HT-29 (cell line): ENCODE measurements around the gene LIN7A. TPM values are rescaled to one million over a fixed set of nuclear protein-coding genes. Genes with fewer than 3 reads are reported as not detected.
"Not testable (repeated sequence)": the region's sequence is repeated elsewhere in the genome, so short reads cannot be mapped to it uniquely, and the experiment has no call there.

Experiments used
- DNase-seq: peaks from one replicate; pipeline ENCODE4 v3.0.0-alpha.2; 2015; ENCODE audit warnings: low spot score
- total RNA-seq: library from RNA; depleted of rRNA; stranded (reverse); fragments of >200 nt; shearing (Covaris generic); gene quantifications from 2 replicates; pipeline ENCODE4 v1.2.3, GENCODE V29; 2014

Gene LIN7A
- total RNA-seq, 1 experiment from 2014 or later, result not detected

- no peak for DNase-seq
These were observed 17.7 kb downstream of the LIN7A start for GRCh38 chr12:80920006-80920405.

DNA sequence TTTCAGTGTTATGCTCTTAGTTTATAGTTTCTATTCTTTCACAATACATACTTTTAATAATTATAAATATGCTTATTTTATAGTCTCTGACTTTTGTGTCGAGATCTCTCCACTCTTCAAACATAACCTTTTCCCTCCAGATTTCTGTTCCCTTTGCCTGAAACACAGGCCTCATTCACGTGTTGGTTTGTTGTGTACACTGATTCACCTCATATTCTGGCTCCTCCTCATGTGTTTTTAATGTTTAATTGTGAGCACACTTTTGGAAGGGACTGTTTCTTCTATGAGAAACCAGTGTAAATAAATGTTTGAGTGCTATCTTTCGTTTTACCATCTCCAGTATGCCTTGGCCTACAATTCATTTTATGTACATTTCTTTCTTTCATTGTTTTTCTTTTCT lies 20.1 kb downstream of the LIN7A start:
- DNase-seq, result no peak

- DNase-seq, result no peak
These were observed 24.6 kb downstream of the LIN7A start for GRCh38 chr12:80912901-80913770.

DNA sequence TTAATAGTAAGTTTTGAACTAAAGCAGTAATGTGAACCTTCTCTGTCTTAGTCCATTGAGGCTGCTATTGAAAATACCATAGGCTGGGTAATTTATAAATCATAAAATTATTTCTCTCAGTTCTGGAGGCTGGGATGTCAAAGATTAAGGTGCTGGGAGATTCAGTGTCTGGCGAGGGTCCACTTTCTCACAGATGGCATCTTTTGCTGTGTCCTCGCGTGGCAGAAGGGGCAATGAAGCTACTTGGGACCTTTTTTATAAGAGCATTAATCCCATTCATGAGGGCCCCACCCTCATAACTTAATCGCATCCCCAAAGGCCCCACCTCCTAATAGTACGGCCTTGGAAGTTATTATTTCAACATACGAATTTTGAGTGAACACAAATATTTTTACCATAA lies 28.4 kb downstream of the LIN7A start:
- no peak for DNase-seq

GRCh38 chr12:80902711-80903110 lies 35.0 kb downstream of the LIN7A start:
- DNase-seq, result no peak

DNA sequence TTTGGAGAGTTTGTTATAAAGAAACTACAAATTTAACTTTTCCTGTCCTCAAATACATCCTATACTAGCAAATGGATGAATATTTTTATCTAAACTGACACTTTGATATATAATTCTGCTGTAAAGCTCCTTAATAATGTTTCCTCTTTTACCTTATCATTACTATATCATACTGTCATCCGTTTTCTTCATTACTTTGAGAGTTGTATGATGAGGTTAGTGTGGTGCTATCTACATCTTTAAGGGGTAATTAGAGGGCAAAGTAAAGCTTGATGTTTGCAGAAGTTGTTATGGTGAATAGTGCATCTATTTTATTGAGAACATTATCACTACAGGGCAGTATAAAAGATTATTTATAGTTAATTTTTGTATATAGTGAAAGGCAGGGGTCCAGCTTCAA lies 36.1 kb downstream of the LIN7A start:
- no peak for DNase-seq

- DNase-seq, result no peak
These were observed 42.5 kb downstream of the LIN7A start for GRCh38 chr12:80895240-80895639.

GRCh38 chr12:80894179-80894578 lies 43.6 kb downstream of the LIN7A start:
- DNase-seq, result no peak

DNA sequence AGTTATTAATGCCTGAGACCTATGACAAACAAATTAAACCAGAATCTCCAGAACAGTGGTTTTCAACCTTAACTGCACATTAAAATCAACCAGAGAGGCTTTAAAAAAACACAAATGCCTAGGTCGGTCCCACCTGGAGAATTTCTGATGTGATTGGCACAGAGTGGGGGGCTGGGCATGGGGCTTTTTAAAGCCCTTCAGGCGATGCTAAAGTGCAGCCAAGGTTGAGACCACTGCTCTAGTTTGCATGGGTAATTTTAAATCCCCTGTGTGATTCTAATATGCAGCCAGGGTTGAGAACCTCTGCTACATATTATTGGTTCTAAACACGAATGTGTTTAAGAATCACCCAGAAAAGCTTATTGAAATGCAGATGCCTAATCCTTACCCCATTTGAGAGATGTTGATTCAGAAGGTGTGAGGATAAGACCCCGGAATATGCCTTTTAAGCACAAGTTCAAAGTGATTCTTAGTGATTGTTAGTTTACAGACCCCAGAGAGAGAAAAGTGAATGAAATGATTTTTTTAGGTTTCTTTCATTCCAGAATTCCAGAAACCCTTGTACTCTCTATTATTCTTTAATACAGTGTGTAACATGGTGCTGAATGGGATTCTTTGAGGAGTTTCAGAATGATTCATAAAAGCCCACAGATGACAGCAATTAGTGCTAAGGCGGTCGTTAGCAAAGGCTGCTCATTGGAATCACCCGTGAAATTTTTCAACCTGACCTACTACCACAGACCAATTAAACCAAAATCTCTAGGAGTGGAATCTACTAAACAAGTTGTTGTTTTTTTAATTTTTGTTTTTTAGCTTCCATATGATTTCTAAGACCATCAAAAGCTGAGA lies 44.9 kb downstream of the LIN7A start:
- DNase-seq, result no peak

- DNase-seq, result no peak
These were observed 53.1 kb downstream of the LIN7A start for GRCh38 chr12:80884651-80885050.

- no peak for DNase-seq
These were observed 56.6 kb downstream of the LIN7A start for GRCh38 chr12:80881106-80881505.

- DNase-seq, result not testable (repeated sequence)
These were observed 59.3 kb downstream of the LIN7A start for GRCh38 chr12:80878452-80878851.

DNA sequence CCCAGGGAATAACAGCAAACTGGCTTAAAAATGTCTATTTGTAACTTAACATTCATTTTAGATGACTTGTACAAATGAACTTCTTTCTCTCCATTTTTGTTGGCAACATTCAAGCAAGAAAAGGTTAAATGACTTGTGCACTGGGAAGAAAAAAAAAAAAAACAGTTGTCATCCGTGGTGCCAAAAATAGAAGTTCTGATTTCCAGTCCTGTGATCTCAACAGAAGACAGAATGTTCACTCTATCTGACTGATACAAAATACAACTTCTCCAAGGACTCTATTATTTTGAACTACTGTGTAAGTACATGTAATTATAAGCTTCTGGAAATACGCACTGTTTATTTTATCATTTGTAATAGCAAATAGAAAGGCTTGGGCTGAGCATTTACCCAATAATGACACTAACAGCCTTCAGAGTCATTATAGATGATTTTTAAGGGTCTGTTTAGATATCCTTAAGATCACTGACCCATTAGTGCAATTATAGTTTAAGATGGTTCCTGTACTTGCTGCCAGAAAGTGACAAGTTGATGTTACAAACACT lies 59.9 kb downstream of the LIN7A start:
- no peak for DNase-seq

- DNase-seq, result no peak
These were observed 65.7 kb downstream of the LIN7A start for GRCh38 chr12:80872053-80872452.

GRCh38 chr12:80869264-80869663 lies 68.5 kb downstream of the LIN7A start:
- DNase-seq, result no peak

GRCh38 chr12:80868576-80868975 lies 69.2 kb downstream of the LIN7A start:
- DNase-seq, result peak; percentile 49

- no peak for DNase-seq
These were observed 69.8 kb downstream of the LIN7A start for GRCh38 chr12:80867941-80868340.

DNA sequence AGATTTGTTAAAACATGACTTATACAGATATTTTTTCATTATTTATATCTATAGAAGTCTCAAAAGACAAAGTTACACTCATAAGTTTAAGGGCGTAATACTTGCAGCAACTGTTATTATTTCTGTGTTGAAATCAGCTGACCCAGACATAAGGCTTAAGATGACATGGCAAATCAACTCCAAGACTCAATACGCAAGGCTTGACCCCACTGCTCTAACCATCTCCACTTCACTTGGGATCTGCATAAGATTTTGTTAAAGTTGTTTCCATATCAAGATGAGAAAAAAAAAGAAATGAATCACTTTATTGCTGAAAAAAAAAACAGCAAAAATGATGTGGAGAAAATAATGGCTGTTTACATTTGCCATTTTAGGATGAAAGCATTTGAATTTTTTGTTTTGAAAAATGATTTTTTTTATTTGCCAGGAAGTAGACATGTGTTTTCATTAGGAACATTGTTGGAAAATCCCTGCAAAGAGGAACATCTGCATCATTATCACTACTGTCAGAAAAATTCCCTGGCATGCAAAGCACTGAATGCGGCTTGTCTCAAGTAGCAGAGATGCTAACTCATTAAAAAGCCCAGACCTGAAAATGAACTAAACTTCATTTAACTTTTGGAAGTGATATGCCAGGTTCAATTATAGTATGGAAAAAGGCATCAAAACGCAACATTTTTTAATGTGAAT lies 73.5 kb downstream of the LIN7A start:
- DNase-seq, result no peak

DNA sequence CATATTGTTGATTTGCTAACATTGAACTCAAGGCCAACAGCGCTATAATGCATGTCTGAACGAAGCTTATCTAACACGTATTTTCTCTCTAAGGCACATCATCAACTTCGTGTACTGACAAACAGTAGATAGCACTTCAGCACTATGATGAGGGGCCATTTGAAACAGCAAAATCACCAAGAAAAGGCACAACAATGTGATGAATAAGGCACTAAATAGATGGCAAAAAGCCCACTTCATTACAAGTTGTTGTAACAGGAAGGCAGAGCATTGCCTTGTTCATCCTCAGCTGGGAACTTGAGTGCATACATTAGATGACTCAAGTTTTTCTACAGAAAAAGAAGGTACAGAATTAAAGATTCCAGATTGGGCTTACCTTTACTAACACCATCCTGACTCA lies 75.2 kb downstream of the LIN7A start:
- DNase-seq, result no peak

- DNase-seq, result no peak
These were observed 75.9 kb downstream of the LIN7A start for GRCh38 chr12:80861641-80862378.

DNA sequence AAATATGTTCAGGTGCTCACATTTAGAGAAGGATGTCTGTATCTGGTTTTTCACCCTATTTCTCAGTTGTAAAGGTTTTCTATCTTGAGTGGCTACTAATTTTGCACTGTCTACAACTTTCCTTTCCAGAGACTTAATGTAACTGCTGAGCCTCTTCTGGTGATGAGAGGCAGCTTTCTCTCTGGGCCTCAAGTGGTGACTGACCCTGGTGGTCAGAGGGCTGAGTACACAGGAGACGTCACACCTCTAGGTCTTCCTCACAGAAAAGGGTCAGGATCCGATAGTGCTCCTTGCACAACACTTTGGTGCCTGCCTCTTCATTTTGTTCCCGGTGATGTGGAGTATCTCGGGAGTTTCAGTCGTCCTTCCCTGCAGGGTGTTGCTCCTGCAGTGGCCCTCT lies 76.8 kb downstream of the LIN7A start:
- no peak for DNase-seq
